Ovary (tissue), 9 donors: ENCODE measurements around the gene RASA3. TPM values are rescaled to one million over a fixed set of nuclear protein-coding genes. Genes with fewer than 3 reads are reported as not detected.

Experiments
- DNase-seq, 5 donors: peaks; one replicate each; pipeline ENCODE4 v3.0.0-alpha.2; 2019 to 2020
- H3K27ac ChIP-seq, 2 donors: fragments of 200-600 bp; one replicate each; pipeline versions ENCODE4 v1.5.1 to v1.8.0; 2019 to 2022
- H3K27me3 ChIP-seq: fragments of 200-600 bp; one replicate; pipeline ENCODE4 v1.8.0; 2022
- H3K36me3 ChIP-seq: fragments of 200-600 bp; sonication (generic); one replicate; pipeline ENCODE4 v1.5.1; 2019
- H3K4me1 ChIP-seq: one replicate; pipeline ENCODE4 v1.8.1; 2013; ENCODE audit warnings: mild to moderate bottlenecking, moderate library complexity; ENCODE audit not compliant: insufficient read depth
- H3K4me3 ChIP-seq: fragments of 200-600 bp; sonication (generic); one replicate; pipeline ENCODE4 v1.5.1; 2017
- H3K9me3 ChIP-seq, 2 donors: fragments of 200-600 bp in 1 of 2; sonication (generic) in 1 of 2; one replicate each; pipeline versions ENCODE4 v1.5.1 to v1.8.1; 2013 to 2019; ENCODE audit warnings: mild to moderate bottlenecking in 1 of 2, moderate library complexity in 1 of 2
- EP300 ChIP-seq: sonication (generic); formaldehyde crosslinking; IDR thresholded peaks from one replicate; pipeline ENCODE4 v1.6.1; 2017; ENCODE audit warnings: antibody characterized with exemption
- POLR2A ChIP-seq: fragments of 450-650 bp; IDR thresholded peaks from one replicate; pipeline ENCODE4 v1.6.1; 2017; ENCODE audit warnings: antibody characterized with exemption, mild to moderate bottlenecking, moderate library complexity
- WGBS, 3 donors: extraction: QIAGEN DNeasy Blood & Tissue Kit in 1 of 3; methylation state at CpG; one replicate each; pipeline versions ENCODE4 v1.1.5 to v1.1.7; 2013 to 2017; 5-methylcytosine and 5-hydroxymethylcytosine counted together
- intact Hi-C, 4 donors: fragments of 100-400 bp; cut with DNase I; formaldehyde crosslinking; loops; one replicate each; pipeline versions ENCODE4 v1.11.0 to v1.15.1; 2022 to 2023
- polyA plus RNA-seq, 2 donors: library from polyadenylated mRNA; stranded (reverse); fragments of 200-250 nt in 1 of 2; fragments of 350-450 nt in 1 of 2; fragmentation: Illumina TruSeq in 1 of 2; extraction: RNeasy Lipid Tissue Mini Kit (QIAGEN cat#74804) in 1 of 2; gene quantifications; one replicate each; pipeline ENCODE4 v1.2.3, GENCODE V29; 2013 to 2014
- total RNA-seq, 7 donors: library from RNA; depleted of rRNA in 2 of 7; stranded (reverse); fragments of >200 nt in 2 of 7; fragmentation: NEBNext Ultra II Directional in 3 of 7; extraction: Animal tissue kit (Norgen Biotek cat#: 25700) in 3 of 7; gene quantifications; one replicate each; pipeline versions ENCODE4 v1.1.0 to v1.2.4, GENCODE V29; 2016 to 2023
- TF ChIP-seq, protein P1 (sequence below), 3 donors: fragments of 450-650 bp in 2 of 3; fragments of 200-600 bp in 1 of 3; IDR thresholded peaks; one replicate each; pipeline versions ENCODE4 v1.5.1 to v1.8.0; 2016 to 2022; ENCODE audit warnings: antibody characterized with exemption in 3 of 3, mild to moderate bottlenecking in 1 of 3
- donor health status: DM: no; HTN: no; CAD: no; lungs with moderate emphysema.
- donor health status: DM: no; HTN: no; CAD: no.
- donor health status: Bipolar disorder and iron deficiency.
- donor health status: DM: yes; HTN: yes; CAD: no.
- donor health status: DM: no; HTN: no; CAD: no.
- donor health status: DM: yes; HTN: yes; CAD: no.

The RASA3 gene
- total and polyA plus RNA-seq, 9 donors, result 5.4 to 16.9 (median 9.4) TPM

DNA sequence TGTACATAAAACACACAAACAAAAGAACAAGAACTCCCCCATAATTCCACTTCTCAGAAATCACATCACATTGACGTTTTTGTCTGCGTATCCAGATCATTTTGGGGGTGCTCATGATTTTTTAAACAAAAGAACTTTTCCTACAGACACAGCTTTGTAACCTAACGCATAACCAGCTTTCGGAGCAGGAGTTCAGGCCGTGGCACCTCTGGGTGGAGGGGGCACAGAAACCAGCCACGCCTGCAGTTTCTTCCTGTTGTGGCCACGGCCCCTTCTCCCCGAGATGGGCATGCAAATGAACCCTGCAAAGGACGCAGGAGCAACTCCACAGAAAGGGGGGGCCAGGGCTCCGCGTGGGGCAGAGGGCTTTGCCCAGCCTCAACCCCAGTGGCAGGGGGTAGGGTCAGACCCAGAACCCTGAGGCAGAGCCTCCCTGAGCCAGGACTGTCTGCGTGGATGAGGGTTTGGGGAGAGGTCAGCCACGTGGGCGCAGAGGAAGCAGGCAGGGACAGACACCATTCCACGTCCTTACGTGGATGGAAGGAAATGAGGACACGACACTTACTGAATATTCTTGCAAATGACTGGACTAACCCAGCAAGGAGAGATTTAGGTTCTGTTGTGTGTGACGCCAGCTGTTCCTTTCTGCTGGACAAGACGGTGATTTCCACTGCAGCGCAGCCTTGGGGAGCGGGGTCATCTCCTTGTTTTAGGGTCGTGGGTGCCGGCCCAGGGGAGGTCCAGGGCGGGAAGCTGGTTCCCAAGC is 64.4 kb downstream of the RASA3 start:
- H3K4me1 ChIP-seq, result peaks cover 22% of the 10 kb centered on the region
- no peak overlapping the region for H3K4me3 ChIP-seq
- DNase-seq, result peak in 1 of 5 donors; percentile 33
- H3K27me3 ChIP-seq, result no peaks in the 10 kb centered on the region
- H3K27ac ChIP-seq, result peak overlapping the region; percentile 60 to 77
- no peaks in the 10 kb centered on the region for H3K36me3 ChIP-seq
- WGBS, 3 donors, result 74 to 80% (median 75%) methylated on average over 24 of the region's 24 CpGs
- no peak for TF ChIP-seq EP300
- TF ChIP-seq, protein P1, sequence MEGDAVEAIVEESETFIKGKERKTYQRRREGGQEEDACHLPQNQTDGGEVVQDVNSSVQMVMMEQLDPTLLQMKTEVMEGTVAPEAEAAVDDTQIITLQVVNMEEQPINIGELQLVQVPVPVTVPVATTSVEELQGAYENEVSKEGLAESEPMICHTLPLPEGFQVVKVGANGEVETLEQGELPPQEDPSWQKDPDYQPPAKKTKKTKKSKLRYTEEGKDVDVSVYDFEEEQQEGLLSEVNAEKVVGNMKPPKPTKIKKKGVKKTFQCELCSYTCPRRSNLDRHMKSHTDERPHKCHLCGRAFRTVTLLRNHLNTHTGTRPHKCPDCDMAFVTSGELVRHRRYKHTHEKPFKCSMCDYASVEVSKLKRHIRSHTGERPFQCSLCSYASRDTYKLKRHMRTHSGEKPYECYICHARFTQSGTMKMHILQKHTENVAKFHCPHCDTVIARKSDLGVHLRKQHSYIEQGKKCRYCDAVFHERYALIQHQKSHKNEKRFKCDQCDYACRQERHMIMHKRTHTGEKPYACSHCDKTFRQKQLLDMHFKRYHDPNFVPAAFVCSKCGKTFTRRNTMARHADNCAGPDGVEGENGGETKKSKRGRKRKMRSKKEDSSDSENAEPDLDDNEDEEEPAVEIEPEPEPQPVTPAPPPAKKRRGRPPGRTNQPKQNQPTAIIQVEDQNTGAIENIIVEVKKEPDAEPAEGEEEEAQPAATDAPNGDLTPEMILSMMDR (IDR thresholded peaks at IDR 0.05), result no peak
- TF ChIP-seq POLR2A, result no peak
- intact Hi-C loops, result loop anchor here in 3 of 4 donors (5.0 to 10.0 kb wide), 3 partner anchors 59 to 67 kb away; partner anchors contain the start of gene RASA3 (in 2 of the 3)
- no peaks in the 10 kb centered on the region for H3K9me3 ChIP-seq

DNA sequence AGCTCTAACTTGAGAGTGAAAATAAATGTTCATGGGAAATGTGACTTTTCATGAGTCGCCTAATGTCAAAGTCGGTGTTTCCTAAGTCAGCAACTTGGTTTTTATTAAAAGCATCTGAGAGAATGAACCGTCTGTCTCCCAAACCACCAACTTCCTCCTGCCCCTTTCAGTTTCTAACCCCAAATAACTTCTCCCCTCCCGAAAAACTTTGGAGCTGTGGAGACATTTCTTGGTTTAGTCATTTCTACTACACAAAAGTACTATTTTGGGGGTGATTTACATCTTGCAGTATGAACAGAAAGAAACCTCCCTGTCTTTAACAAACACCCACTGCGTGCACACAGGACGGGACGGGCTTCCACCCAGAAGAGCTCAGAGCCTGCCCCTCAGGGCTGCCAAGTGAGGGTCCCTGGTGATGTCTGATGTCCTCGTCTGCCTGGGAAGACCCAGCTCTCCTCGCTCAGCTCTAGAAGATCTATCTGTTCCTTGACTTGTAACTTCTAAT is 65.0 kb downstream of the RASA3 start:
- Histone ChIP-seq H3K4me1 (peaks cover 22% of the 10 kb centered on the region), H3K27me3 (no peaks in the 10 kb centered on the region), H3K36me3 (no peaks in the 10 kb centered on the region), H3K4me3 (no peak overlapping the region), H3K9me3 (no peaks in the 10 kb centered on the region), H3K27ac (peak overlapping the region; percentile 2 to 99)
- 55 to 82% (median 72%) methylated on average over 9 of the region's 9 CpGs for WGBS, 3 donors
- no peak for DNase-seq
- TF ChIP-seq EP300 (no peak), POLR2A (no peak)
- TF ChIP-seq, protein P1 (IDR thresholded peaks at IDR 0.05), result no peak
- intact Hi-C loops, result loop anchor here in 3 of 4 donors (5.0 to 10.0 kb wide), 3 partner anchors 60 to 67 kb away; partner anchors contain the start of gene RASA3 (in 2 of the 3)

DNA sequence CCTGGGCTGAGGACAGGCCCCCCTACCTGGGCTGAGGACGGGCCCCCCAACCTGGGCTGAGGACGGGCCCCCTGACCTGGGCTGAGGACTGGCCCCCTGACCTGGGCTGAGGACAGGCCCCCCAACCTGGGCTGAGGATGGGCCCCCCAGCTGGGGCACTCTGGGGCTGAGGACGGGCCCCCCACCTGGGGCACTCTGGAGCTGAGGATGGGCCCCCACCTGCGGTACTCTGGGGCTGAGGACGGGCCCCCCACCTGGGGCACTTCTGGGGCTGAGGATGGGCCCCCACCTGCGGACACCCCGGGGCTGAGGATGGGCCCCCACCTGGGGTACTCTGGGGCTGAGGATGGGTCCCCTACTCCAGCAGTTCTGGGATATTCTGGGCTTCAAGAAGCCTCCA is 65.5 kb downstream of the RASA3 start:
- no peak for TF ChIP-seq POLR2A
- no peak for TF ChIP-seq EP300
- TF ChIP-seq, protein P1 (IDR thresholded peaks at IDR 0.05), result no peak
- WGBS, 3 donors, result 92 to 100% (median 96%) methylated on average over 2 to 7 of the region's 7 CpGs
- intact Hi-C loops, result loop anchor here in 3 of 4 donors (5.0 to 10.0 kb wide), 3 partner anchors 60 to 68 kb away; partner anchors contain the start of gene RASA3 (in 2 of the 3)
- Histone ChIP-seq H3K9me3 (no peaks in the 10 kb centered on the region), H3K27me3 (no peaks in the 10 kb centered on the region), H3K36me3 (no peaks in the 10 kb centered on the region), H3K4me1 (peaks cover 22% of the 10 kb centered on the region), H3K27ac (peak overlapping the region; percentile 89 to 99), H3K4me3 (no peak overlapping the region)
- no peak for DNase-seq

DNA sequence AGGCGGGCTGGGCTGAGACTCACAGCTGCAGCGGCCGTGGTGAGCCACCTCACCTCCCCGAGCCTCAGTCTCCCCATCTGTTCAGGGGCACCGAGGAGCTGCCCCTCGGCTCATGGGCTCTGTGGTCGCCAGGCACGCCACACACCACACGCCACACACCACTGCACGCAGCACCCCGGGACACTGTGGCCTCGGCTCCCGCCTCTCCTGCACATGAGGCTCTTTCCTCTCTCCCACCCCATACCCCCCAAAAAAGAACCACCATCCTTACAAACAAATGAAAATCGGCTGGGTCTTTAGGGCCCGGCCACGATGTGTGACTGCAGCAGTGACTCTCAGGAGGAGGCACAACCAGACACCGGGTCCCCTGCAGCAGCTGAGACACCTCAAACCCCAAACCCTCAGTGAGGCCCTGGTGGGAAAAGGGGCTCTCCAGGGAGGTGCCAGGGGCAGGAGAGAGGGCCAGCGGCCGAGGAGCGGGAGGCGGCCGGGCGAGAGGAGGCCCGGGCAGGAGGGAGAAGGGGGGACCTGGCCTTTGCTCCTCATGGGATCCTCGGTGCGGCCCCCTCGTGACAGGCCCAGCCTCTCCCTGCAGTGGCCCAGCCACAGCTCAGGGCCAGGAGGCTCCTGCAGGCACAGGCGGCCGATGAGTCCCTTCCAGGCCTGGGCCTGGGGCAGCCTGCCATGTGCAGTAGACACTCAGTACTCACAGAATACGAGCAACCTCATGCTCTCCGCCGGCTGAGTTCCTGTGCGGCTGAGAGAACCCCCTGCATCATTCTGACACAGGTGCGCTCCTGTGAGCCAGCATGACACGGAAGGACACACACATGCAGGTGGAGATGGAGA is 66.3 kb downstream of the RASA3 start:
- no peaks in the 10 kb centered on the region for H3K36me3 ChIP-seq
- intact Hi-C loops, result loop anchor here in 3 of 4 donors (5.0 to 10.0 kb wide), 3 partner anchors 61 to 69 kb away; partner anchors contain the start of gene RASA3 (in 2 of the 3)
- no peak for TF ChIP-seq POLR2A
- TF ChIP-seq, protein P1 (IDR thresholded peaks at IDR 0.05), result no peak
- TF ChIP-seq EP300, result no peak
- H3K9me3 ChIP-seq, result no peaks in the 10 kb centered on the region
- peaks cover 22% of the 10 kb centered on the region for H3K4me1 ChIP-seq
- H3K4me3 ChIP-seq, result no peak overlapping the region
- DNase-seq, result peak in 1 of 5 donors; percentile 49
- peak overlapping the region; percentile 89 to 99 for H3K27ac ChIP-seq
- 85 to 89% (median 85%) methylated on average over 35 of the region's 35 CpGs for WGBS, 3 donors
- no peaks in the 10 kb centered on the region for H3K27me3 ChIP-seq
